NCI-H1417 treated with DMSO at 0.1 percent for 48 hours (cell line): ENCODE results near the gene RPS5.
"Not testable (repeated sequence)": the region's sequence is repeated elsewhere in the genome, so short reads cannot be mapped to it uniquely, and the experiment has no call there.

Source experiments
- DNase-seq: peaks from one replicate; lab custom pipeline; 2025; lab: John Stamatoyannopoulos, UW

RPS5 gene

GRCh38 chr19:58356766-58357480 lies 30.1 kb upstream of the RPS5 start:
- DNase-seq: no peak

GRCh38 chr19:58357481-58358145 lies 29.5 kb upstream of the RPS5 start:
- no peak for DNase-seq

GRCh38 chr19:58361900-58362271 lies 25.2 kb upstream of the RPS5 start:
- DNase-seq: no peak

GRCh38 chr19:58362272-58362994 lies 24.6 kb upstream of the RPS5 start, which contains the start of gene ZNF497:
Gene ZNF497, minus strand, starts transcription at chr19:58362751. Its CDS starts 5,116 bp downstream, at chr19:58357635.
- peak; percentile 87 for DNase-seq

GRCh38 chr19:58364146-58364545 lies 22.9 kb upstream of the RPS5 start:
- no peak for DNase-seq

GRCh38 chr19:58366585-58367430 lies 20.3 kb upstream of the RPS5 start:
- DNase-seq: no peak

- DNase-seq: no peak
Observed at GRCh38 chr19:58367698-58368454, 19.2 kb upstream of the RPS5 start.

GRCh38 chr19:58368561-58369360 lies 18.3 kb upstream of the RPS5 start:
- no peak for DNase-seq

GRCh38 chr19:58372311-58373133 lies 14.5 kb upstream of the RPS5 start:
- no peak for DNase-seq

GRCh38 chr19:58374200-58374599 lies 12.9 kb upstream of the RPS5 start:
- no peak for DNase-seq

GRCh38 chr19:58376724-58377123 lies 10.3 kb upstream of the RPS5 start:
- DNase-seq: not testable (repeated sequence)

- DNase-seq: no peak
Observed at GRCh38 chr19:58379246-58379645, 7.8 kb upstream of the RPS5 start.

GRCh38 chr19:58380037-58380661 lies 6.9 kb upstream of the RPS5 start:
- no peak for DNase-seq

- peak; percentile 93 for DNase-seq
Observed at GRCh38 chr19:58380662-58381459, 6.2 kb upstream of the RPS5 start, which contains the start of gene ZNF837. Gene ZNF837, minus strand, starts transcription at chr19:58381030. Its CDS starts 11,698 bp downstream, at chr19:58369332.

- no peak for DNase-seq
Observed at GRCh38 chr19:58381460-58382212, 5.4 kb upstream of the RPS5 start.

GRCh38 chr19:58382997-58383603 lies 4.0 kb upstream of the RPS5 start:
- no peak for DNase-seq
